ENCODE data around the gene IGLL5.

IGLL5 gene

DNA sequence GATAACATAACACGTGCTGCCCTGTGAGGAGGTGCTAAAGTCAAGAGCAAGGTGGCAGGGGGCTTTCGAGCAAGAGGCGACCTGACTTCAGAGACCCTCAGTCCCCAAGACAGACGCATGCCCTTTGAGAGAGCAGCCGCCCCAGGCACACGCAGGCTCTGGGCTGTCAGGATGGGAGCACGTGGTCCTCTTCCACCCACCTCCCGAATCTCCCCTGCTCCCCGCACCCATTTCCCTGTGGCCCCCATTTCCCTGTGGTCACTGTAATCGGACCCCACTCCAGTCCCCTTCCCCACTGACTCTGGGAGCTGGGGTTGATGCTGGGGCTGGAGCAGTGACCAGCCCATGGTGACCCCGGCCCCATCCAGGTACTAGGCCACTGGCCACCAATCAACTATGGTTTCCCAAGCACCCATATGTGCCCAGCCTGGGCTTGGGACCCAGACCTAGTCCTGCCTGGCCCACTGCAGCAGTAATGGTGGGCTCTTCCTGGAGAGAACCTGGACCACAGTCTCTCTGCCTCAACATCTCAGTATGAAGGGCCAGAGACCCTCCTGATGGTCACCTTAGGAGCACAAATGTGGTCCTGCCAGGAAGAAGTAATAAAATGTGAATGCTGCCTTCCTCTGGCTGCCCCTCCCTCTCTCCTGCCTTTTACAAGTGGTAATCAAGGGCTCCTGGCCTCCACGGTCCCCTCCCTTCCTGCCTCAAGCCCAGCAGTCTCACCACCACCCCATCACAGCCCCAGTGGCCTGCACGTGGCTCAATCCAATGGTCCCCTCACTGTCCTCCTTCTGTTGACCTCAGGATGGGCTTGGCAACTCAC, 39.0 kb downstream of the IGLL5 start:
- TF ChIP-seq CTCF (IDR thresholded peaks at IDR 0.05; ENCODE audit: insufficient read depth, low read length, missing control alignments), result no peak
- CTCF ChIA-PET, result no interaction called here
- no peak overlapping the region for H3K4me3 ChIP-seq (ENCODE audit: low read depth, low read length)
- no peak for DNase-seq (ENCODE audit: low read depth, low spot score)
- POLR2A ChIA-PET, result no interaction called here

GRCh38 chr22:22927196-22927887, 39.7 kb downstream of the IGLL5 start:
- TF ChIP-seq CTCF (IDR thresholded peaks at IDR 0.05; ENCODE audit: insufficient read depth, low read length, missing control alignments), result no peak
- CTCF ChIA-PET, result interaction anchor here (6.9 kb wide), 1 partner anchor 15 kb away, joined by 40 read pairs; no protein-coding TSS in a partner anchor

DNA sequence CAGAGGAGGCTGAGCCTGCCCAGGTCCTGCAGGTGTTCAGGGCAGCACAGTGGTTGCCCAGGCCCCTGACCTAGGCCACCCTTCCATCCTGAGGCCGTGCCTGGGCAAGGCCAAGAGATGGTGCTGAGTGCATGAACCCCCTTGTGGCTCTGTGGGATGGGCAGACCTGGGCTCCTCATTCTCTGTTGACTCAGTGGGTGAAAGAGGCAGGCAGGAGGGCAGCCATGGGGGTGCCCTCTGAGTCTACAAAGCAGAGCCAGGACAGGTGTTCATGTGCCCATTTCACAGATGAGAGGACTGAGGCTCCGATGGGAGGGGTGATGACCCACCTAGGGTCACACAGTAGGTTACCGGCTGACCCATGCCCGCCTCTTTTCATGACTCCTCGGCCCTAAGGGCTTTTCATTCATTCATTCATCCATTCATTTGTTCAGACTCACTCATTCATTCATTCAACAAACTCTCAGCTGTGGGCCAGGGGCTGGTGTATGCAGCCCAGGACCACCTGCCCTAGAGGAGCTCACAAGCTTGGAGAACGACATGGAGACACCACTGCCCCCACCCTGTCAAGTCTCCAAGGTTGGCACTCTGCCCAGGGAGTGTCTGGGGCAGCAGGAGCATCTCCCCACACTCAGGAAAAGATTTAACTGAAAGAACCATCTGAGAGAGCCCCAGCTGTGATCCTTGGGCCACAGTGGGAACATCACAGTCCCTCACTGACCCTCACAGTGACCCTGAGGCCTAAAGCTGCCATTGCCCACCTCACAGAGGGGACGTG, 40.5 kb downstream of the IGLL5 start:
- CTCF ChIA-PET, result interaction anchor here (6.9 kb wide), 1 partner anchor 14 kb away, joined by 40 read pairs; no protein-coding TSS in a partner anchor
- POLR2A ChIA-PET, result no interaction called here
- DNase-seq (ENCODE audit: low read depth, low spot score), result no peak
- no peak for TF ChIP-seq CTCF (IDR thresholded peaks at IDR 0.05; ENCODE audit: insufficient read depth, low read length, missing control alignments)
- H3K4me3 ChIP-seq (ENCODE audit: low read depth, low read length), result no peak overlapping the region

More at GRCh38 chr22:22927196-22927887, 39.7 kb downstream of the IGLL5 start:
- POLR2A ChIA-PET, result no interaction called here
- H3K4me3 ChIP-seq (ENCODE audit: low read depth, low read length), result no peak overlapping the region
- DNase-seq (ENCODE audit: low read depth, low spot score), result no peak

DNA sequence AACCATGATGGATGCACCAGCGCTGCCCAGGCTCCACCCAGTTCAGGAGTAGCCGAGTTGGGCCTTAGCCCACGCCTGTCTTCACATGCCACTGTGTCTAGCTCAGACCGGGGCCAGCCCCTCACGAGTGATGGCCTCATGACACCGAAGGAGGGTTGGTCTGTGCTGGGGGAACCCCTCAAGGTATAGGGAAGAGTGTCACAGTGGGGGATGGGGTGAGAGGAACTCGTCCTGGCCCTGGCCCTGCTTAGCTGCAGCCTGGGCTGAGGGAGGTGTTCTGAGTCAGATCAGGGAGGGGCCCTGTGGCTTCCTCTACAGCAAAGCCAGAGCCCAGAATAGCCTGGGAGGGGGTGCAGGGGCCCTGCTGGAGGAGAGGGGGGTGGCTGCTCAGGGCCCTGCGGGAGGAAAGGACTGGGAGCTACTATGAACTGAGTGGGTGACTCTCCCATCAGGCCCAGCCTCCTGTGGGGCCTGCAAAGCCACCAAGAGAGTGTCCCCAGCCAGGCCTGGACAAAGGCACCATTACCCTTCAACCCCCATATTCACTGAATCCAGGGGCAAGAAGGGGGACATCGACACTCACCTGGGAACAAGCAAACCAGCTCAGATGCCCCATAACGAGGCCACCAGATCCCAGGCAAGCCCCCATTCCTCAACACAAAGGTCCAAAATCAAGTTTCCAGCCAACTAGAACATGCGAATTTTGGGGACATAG, 41.2 kb downstream of the IGLL5 start:
- no peak overlapping the region for H3K4me3 ChIP-seq (ENCODE audit: low read depth, low read length)
- no peak for DNase-seq (ENCODE audit: low read depth, low spot score)
- TF ChIP-seq CTCF (IDR thresholded peaks at IDR 0.05; ENCODE audit: insufficient read depth, low read length, missing control alignments), result no peak
- ChIA-PET POLR2A (no interaction called here), CTCF (interaction anchor here (6.9 kb wide), 1 partner anchor 13 kb away, joined by 40 read pairs; no protein-coding TSS in a partner anchor)

DNA sequence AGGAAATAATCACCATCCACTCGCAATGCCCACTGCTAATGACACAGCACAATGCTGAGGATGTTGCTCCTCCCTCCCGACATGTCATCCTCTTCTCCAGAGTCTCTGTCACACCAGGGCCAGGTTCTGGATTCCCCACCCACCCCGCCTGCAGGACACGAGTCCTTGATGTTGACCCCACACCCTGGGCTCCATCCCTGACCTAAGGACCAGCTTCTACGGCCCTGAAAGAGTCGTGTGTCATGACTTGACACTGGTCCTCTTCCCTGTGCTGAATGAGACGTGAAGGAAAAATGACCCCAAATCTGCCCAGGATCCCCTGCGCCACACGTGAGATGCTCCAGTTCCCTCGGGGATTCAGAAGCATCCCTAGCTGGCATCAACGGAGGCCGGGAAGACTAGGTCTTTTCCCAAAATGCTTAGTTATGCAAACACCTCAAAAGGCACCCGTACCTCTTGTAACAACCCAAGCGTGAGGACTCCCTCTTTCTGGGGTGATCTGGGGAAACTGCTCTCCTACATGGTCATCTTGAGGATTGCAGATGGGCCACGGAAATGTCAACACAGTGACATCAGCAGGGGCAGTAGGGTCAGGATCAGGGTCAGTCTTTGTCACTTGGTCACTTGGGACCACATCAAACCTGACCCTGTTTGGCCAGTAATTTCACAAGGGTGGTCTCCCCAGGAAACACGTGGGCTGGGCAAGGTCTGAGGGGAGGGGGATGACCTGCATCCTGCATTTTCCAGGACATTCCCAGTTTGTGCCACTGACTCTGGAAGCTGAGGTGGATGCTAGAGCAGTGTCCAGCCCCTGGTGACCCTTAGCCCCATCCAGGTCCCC, 42.0 kb downstream of the IGLL5 start:
- TF ChIP-seq CTCF (IDR thresholded peaks at IDR 0.05; ENCODE audit: insufficient read depth, low read length, missing control alignments), result no peak
- no peak for DNase-seq (ENCODE audit: low read depth, low spot score)
- ChIA-PET CTCF (interaction anchor here (6.9 kb wide), 1 partner anchor 13 kb away, joined by 40 read pairs; no protein-coding TSS in a partner anchor), POLR2A (no interaction called here)
- no peak overlapping the region for H3K4me3 ChIP-seq (ENCODE audit: low read depth, low read length)

Data from AG04449 (cell line).